ENCODE results near the gene FBXO48. TPM values are rescaled to one million over a fixed set of nuclear protein-coding genes. Genes with fewer than 3 reads are reported as not detected.

Gene FBXO48
- polyA plus RNA-seq, 1 donor (not counting 4 experiments of a cell fraction or from before 2014, with no cell fraction given) = 1.9 TPM

DNA sequence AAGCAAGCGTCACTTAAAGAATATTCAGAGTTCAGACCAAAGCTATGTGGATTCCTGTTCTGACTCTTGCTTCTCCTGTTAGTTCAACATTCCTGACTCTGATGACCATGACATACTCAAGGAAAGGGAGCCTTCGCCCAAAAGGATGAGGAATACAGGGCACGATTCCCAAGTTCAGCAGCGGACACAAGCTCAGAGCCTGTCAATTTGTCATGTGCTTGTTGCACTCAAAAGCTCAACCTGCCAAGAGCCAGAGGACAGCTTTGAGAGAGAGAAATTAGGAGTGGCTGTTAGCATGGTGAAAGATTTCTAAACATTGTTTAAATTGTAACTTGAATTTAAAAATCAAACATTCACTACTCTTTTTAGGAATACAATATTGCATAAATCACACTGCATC, 33.6 kb upstream of the FBXO48 start:
- H4K20me1 ChIP-seq (ENCODE audit: control insufficient read depth, extremely low read depth, insufficient read depth, low read length) = no peaks in the 10 kb centered on the region
- H3K4me1 ChIP-seq (ENCODE audit: control insufficient read depth, extremely low read depth, insufficient read depth, low read length) = no peaks in the 10 kb centered on the region
- H2AFZ ChIP-seq (ENCODE audit: control insufficient read depth, low read length) = no peak overlapping the region
- DNase-seq (ENCODE audit: low read depth, low spot score) (no peak), FAIRE-seq (peak; percentile 9)
- no peaks in the 10 kb centered on the region for H3K9me1 ChIP-seq (ENCODE audit: control insufficient read depth, extremely low read depth, insufficient read depth, low read length)
- H3K9me3 ChIP-seq (ENCODE audit: control insufficient read depth, low read depth, low read length) = no peaks in the 10 kb centered on the region
- TF ChIP-seq EZH2 (IDR thresholded peaks at IDR 0.05; ENCODE audit: low read length) = no peak
- TF ChIP-seq, protein P1, sequence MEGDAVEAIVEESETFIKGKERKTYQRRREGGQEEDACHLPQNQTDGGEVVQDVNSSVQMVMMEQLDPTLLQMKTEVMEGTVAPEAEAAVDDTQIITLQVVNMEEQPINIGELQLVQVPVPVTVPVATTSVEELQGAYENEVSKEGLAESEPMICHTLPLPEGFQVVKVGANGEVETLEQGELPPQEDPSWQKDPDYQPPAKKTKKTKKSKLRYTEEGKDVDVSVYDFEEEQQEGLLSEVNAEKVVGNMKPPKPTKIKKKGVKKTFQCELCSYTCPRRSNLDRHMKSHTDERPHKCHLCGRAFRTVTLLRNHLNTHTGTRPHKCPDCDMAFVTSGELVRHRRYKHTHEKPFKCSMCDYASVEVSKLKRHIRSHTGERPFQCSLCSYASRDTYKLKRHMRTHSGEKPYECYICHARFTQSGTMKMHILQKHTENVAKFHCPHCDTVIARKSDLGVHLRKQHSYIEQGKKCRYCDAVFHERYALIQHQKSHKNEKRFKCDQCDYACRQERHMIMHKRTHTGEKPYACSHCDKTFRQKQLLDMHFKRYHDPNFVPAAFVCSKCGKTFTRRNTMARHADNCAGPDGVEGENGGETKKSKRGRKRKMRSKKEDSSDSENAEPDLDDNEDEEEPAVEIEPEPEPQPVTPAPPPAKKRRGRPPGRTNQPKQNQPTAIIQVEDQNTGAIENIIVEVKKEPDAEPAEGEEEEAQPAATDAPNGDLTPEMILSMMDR (optimal IDR thresholded peaks at IDR 0.05 in 1 of 3, IDR thresholded peaks at IDR 0.05 in 1 of 3, conservative IDR thresholded peaks at IDR 0.05 in 1 of 3; ENCODE audit: extremely low read depth in 1 of 3, insufficient read depth in 2 of 3, low read length in 3 of 3) = no peak
- H3K4me2 ChIP-seq (ENCODE audit: control insufficient read depth, extremely low read depth, insufficient read depth, low read depth, low read length) = no peak overlapping the region
- H3K9ac ChIP-seq (ENCODE audit: control insufficient read depth, extremely low read depth, insufficient read depth, low read length) = no peak overlapping the region
- H3K27me3 ChIP-seq (ENCODE audit: control insufficient read depth, extremely low read depth, insufficient read depth, low read length) = no peaks in the 10 kb centered on the region
- no peak overlapping the region for H3K4me3 ChIP-seq (ENCODE audit: control insufficient read depth in 2 of 3, extremely low read depth in 1 of 3, insufficient read depth in 2 of 3, low read depth in 1 of 3, low read length in 3 of 3)
- dilution Hi-C loops (cut with MboI; ENCODE audit: extremely low pct_ligation_motif_present, low sequenced_read_pairs) = no loop called here
- H3K36me3 ChIP-seq (ENCODE audit: control insufficient read depth in 2 of 2, extremely low read depth in 1 of 2, insufficient read depth in 2 of 2, low read length in 2 of 2) = no peaks in the 10 kb centered on the region
- no peaks in the 10 kb centered on the region for H3K79me2 ChIP-seq (ENCODE audit: control insufficient read depth, insufficient read depth, low read length)
- H3K27ac ChIP-seq (ENCODE audit: control insufficient read depth, insufficient read depth, low read length) = no peak overlapping the region

DNA sequence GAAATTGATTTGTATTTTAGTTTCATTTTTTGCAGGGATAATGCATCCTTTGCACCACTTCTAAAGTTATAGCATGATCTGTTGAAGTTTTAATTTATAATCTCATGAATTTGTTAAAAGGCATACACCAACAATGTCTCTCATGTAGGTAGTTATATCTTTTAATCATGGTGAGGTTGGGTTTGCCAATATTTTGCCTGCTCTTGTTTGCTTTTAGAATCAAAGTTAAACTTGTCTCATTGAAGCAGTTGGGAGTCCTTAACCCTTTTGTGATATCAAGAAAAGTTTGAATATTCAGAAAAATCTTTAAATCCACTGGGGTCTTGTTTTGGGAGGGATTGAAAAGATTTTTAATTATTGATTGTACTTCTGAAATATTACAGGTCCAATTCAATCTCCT, 32.0 kb upstream of the FBXO48 start:
- Histone ChIP-seq H3K27me3 (ENCODE audit: control insufficient read depth, extremely low read depth, insufficient read depth, low read length) (no peaks in the 10 kb centered on the region), H3K27ac (ENCODE audit: control insufficient read depth, insufficient read depth, low read length) (no peak overlapping the region), H4K20me1 (ENCODE audit: control insufficient read depth, extremely low read depth, insufficient read depth, low read length) (no peaks in the 10 kb centered on the region), H3K4me1 (ENCODE audit: control insufficient read depth, extremely low read depth, insufficient read depth, low read length) (no peaks in the 10 kb centered on the region), H3K79me2 (ENCODE audit: control insufficient read depth, insufficient read depth, low read length) (no peaks in the 10 kb centered on the region), H3K9ac (ENCODE audit: control insufficient read depth, extremely low read depth, insufficient read depth, low read length) (no peak overlapping the region), H3K36me3 (ENCODE audit: control insufficient read depth in 2 of 2, extremely low read depth in 1 of 2, insufficient read depth in 2 of 2, low read length in 2 of 2) (no peaks in the 10 kb centered on the region), H3K9me3 (ENCODE audit: control insufficient read depth, low read depth, low read length) (no peaks in the 10 kb centered on the region), H2AFZ (ENCODE audit: control insufficient read depth, low read length) (no peak overlapping the region), H3K4me2 (ENCODE audit: control insufficient read depth, extremely low read depth, insufficient read depth, low read depth, low read length) (no peak overlapping the region), H3K4me3 (ENCODE audit: control insufficient read depth in 2 of 3, extremely low read depth in 1 of 3, insufficient read depth in 2 of 3, low read depth in 1 of 3, low read length in 3 of 3) (no peak overlapping the region), H3K9me1 (ENCODE audit: control insufficient read depth, extremely low read depth, insufficient read depth, low read length) (no peaks in the 10 kb centered on the region)
- dilution Hi-C loops (cut with MboI; ENCODE audit: extremely low pct_ligation_motif_present, low sequenced_read_pairs) = no loop called here
- DNase-seq (ENCODE audit: low read depth, low spot score) (no peak), FAIRE-seq (no peak)
- no peak for TF ChIP-seq EZH2 (IDR thresholded peaks at IDR 0.05; ENCODE audit: low read length)
- TF ChIP-seq, protein P1 (optimal IDR thresholded peaks at IDR 0.05 in 1 of 3, IDR thresholded peaks at IDR 0.05 in 1 of 3, conservative IDR thresholded peaks at IDR 0.05 in 1 of 3; ENCODE audit: extremely low read depth in 1 of 3, insufficient read depth in 2 of 3, low read length in 3 of 3) = no peak
